DOHH2 (cell line): ENCODE results near the gene TOM1.

Experiments
- EZH2phosphoT487 ChIP-seq: fragments of 200-600 bp; sonication (generic); IDR thresholded peaks from 2 replicates; pipeline ENCODE4 v1.6.1; 2017; ENCODE audit warnings: borderline replicate concordance, mild to moderate bottlenecking, antibody characterized with exemption, low read length, moderate library complexity, mixed read lengths
- TF ChIP-seq, protein P1 (sequence below): fragments of 200-600 bp; sonication (generic); IDR thresholded peaks from one replicate; pipeline ENCODE4 v1.5.1; 2014; ENCODE audit warnings: antibody characterized with exemption, mild to moderate bottlenecking, low read depth, low read length; ENCODE audit not compliant: poor library complexity, severe bottlenecking

DNA sequence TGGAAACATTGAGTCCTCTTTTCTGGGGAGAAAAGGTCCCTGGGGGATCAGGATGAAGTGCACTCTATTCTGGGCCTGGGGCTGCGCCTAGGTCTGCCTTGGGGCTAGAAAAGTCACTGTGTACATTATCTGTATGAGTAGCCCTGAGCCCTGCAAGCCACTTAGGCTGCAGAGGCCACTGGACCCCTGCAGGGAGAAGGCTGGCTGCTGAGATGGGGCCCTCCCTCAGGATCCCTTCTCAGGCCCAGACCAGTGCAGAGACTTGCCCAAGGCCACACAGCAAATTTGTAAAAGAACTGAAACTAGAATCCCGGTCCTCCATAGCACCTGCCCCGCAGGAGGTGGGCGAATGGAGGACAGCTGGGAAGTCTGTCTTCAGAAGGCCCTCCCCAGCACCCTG, 54.4 kb downstream of the TOM1 start:
- TF ChIP-seq, protein P1, sequence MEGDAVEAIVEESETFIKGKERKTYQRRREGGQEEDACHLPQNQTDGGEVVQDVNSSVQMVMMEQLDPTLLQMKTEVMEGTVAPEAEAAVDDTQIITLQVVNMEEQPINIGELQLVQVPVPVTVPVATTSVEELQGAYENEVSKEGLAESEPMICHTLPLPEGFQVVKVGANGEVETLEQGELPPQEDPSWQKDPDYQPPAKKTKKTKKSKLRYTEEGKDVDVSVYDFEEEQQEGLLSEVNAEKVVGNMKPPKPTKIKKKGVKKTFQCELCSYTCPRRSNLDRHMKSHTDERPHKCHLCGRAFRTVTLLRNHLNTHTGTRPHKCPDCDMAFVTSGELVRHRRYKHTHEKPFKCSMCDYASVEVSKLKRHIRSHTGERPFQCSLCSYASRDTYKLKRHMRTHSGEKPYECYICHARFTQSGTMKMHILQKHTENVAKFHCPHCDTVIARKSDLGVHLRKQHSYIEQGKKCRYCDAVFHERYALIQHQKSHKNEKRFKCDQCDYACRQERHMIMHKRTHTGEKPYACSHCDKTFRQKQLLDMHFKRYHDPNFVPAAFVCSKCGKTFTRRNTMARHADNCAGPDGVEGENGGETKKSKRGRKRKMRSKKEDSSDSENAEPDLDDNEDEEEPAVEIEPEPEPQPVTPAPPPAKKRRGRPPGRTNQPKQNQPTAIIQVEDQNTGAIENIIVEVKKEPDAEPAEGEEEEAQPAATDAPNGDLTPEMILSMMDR, result no peak
- TF ChIP-seq EZH2phosphoT487, result no peak
